GM13976 (cell line): ENCODE data around the gene ERCC6L2.

Source experiments
- DNase-seq: peaks from one replicate; pipeline ENCODE4 v3.0.0; 2012; ENCODE audit warnings: low spot score
- in situ Hi-C: fragments of 300-500 bp; cut with MboI; formaldehyde crosslinking; loops from one replicate; pipeline ENCODE4 v1.12.0; 2022; ENCODE audit warnings: low sequenced_read_pairs, mixed read lengths, inconsistent platforms; ENCODE audit not compliant: unreplicated experiment
- TF ChIP-seq, protein P1 (sequence below): IDR thresholded peaks from 2 replicates; pipeline ENCODE4 v1.5.1; 2012; ENCODE audit warnings: borderline replicate concordance, mild to moderate bottlenecking; ENCODE audit not compliant: insufficient read depth; ENCODE audit errors: extremely low read depth, missing control alignments, control extremely low read depth

ERCC6L2 gene

DNA sequence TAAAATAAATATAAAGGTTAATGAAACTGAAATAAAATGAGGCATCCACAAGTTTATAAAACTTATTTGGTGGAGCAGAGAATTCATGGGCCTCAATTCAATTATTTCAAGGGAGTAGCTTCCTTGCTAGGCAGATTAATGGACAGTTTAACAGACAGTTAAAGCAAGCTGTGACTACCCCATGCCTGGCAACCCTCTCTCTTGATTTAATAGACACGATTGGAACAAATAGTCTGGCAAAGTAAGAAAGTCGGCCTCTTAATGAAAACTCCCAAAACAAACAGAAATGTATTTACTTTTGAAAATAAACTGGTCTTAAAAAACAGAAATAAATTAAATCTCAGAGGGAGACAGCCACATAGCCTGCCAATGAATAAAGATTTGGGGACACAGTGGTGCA is 40.1 kb upstream of the ERCC6L2 start:
- TF ChIP-seq, protein P1, sequence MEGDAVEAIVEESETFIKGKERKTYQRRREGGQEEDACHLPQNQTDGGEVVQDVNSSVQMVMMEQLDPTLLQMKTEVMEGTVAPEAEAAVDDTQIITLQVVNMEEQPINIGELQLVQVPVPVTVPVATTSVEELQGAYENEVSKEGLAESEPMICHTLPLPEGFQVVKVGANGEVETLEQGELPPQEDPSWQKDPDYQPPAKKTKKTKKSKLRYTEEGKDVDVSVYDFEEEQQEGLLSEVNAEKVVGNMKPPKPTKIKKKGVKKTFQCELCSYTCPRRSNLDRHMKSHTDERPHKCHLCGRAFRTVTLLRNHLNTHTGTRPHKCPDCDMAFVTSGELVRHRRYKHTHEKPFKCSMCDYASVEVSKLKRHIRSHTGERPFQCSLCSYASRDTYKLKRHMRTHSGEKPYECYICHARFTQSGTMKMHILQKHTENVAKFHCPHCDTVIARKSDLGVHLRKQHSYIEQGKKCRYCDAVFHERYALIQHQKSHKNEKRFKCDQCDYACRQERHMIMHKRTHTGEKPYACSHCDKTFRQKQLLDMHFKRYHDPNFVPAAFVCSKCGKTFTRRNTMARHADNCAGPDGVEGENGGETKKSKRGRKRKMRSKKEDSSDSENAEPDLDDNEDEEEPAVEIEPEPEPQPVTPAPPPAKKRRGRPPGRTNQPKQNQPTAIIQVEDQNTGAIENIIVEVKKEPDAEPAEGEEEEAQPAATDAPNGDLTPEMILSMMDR, result no peak
- in situ Hi-C loops, result no loop called here
- no peak for DNase-seq

DNA sequence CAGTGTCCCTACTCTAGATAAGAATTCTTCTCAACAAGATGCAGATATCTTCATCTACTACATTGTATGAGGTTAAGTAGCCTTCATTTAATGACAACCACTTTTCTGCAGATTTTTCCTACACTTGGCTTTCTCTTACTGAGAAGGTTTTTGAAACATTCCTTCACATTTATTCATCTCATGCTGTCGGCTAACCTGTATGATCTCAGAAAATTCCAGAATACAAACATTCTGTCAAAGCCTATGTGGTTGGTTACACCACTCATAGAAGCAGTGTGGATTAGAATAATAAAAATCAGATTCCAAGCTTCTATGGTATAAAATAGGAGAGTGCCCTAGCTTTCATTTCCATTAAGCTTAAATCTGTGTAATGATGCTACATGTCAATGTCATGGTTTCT is 39.4 kb upstream of the ERCC6L2 start:
- DNase-seq, result no peak
- TF ChIP-seq, protein P1, result no peak
- in situ Hi-C loops, result no loop called here

DNA sequence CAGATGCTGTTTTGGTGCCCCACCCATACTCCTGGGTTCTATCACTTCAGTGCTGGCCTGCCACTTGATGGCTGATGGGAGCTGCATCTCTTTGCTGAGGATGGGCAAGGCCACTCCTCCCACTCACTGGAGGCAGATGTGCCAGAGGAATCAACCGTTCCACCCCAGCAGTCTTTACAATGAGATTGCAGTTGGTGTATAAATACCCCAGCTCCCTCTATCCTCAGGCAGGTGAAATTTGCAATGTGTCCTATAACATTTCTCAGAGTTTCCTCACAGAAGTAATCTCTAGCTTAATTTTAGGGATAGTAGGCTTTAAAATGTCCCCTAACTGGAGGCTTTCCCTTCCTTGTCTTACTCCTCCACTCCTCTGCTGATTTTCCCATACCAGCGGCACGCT is 36.5 kb upstream of the ERCC6L2 start:
- DNase-seq, result no peak
- in situ Hi-C loops, result no loop called here
- TF ChIP-seq, protein P1, result no peak

DNA sequence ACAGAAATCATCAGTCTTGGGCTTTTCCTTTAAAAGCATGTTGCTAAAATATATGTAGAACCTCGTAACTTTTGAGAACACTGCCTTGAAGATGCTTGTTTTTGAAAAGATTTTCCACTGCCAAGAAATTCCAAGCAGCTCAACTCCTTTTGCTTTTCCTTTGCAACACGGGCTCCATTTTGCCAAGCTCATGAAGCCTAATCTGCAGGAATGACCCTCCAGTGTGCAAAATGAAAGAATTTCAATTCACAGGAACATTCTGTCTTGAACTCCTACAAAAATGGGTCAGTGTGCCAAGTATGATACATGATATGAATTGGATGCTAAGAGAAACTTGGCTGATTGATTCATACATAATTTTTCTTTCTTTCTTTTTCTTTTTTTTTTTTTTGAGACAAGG is 35.4 kb upstream of the ERCC6L2 start:
- TF ChIP-seq, protein P1, result no peak
- DNase-seq, result no peak
- in situ Hi-C loops, result no loop called here

DNA sequence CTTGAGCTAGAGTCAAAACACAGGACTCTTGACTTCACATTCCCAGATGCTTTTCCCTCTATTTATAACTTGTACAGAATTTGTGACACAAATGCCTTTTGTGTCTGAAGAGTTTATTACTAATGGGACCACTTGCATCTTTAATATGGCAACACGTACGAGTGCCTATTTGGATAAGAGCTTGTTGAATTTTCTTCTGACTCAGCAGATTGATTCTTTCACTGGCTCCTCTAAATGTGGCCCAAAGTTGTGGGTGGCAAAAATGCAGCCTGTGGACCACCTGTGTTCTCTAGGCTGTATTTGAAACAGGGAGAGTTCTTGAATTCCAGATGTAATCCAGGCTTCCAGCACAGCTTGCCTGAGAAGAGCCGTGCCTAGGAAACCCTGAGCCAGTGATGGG is 34.1 kb upstream of the ERCC6L2 start:
- in situ Hi-C loops, result no loop called here
- TF ChIP-seq, protein P1, result no peak
- DNase-seq, result no peak

DNA sequence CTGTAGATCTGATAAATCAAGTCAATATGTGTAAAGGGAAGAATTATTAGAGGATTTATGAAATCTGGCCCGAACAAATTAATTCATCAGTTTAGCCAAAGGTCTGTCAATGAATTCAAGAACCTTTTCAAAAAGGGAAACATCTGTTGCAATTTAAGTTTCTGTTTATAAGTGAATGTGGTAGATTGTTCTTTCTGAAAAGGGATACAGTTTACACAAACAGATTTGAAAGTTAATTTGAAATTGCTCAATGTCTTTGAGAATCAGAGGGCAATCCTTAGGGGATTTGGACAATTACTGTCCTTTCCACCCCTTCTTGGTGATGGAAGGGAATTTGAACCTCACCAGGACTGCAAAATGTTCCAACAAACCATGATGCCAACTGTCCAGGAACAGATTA is 29.7 kb upstream of the ERCC6L2 start:
- no peak for DNase-seq
- TF ChIP-seq, protein P1, result no peak
- in situ Hi-C loops, result no loop called here

DNA sequence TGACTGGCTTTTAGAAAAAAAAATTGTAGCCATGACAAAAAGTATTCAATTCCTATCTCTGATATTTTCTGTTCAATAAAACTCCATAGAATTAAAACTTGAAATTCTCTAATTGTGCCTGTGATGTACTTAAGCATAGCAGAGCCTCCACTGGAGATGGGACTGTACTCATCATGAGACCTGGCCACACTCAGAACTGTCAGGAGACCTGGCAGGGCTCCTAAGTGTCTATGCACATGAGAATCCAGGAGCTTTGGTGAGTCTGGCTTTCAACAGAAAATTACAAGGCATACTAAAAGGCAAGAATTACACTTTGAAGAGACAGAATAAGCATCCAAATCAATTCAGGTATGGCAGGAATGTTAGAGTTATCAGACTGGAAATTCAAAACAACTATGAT is 26.7 kb upstream of the ERCC6L2 start:
- TF ChIP-seq, protein P1, result no peak
- in situ Hi-C loops, result no loop called here
- no peak for DNase-seq
